K562 (cell line): ENCODE results near the gene FGG. TPM values are rescaled to one million over a fixed set of nuclear protein-coding genes. Genes with fewer than 3 reads are reported as not detected.

Source experiments
- ATAC-seq: fragments of 200-7000 bp; cut with Tn5 transposase; 3 replicates; pipeline ENCODE4 v1.9.1; 2020; ENCODE audit warnings: moderate library complexity
- BruUV-seq: library from RNA; stranded (reverse); fragments of 400-500 nt; replicated peaks from 2 replicates; lab custom pipeline; 2021; lab: Mats Ljungman, UMichigan
- CTCF ChIA-PET: fragments of 300-600 bp; formaldehyde crosslinking; extraction: SDS; loops from one replicate; lab custom pipeline; 2021; ENCODE audit warnings: low intra/inter-chr PET ratio; lab: Yijun Ruan, JAX
- POLR2A ChIA-PET: fragments of 300-600, 350-650 bp; sonication (Branson Sonifier 250); formaldehyde crosslinking; extraction: SDS; loops from one replicate; lab custom pipeline; 2021; ENCODE audit warnings: antibody characterized with exemption, inconsistent platforms; lab: Yijun Ruan, JAX
- DNase-seq, 4 experiments: peaks; one replicate each; pipeline versions ENCODE4 v3.0.0 to v3.0.0-alpha.2; 2011 to 2018; ENCODE audit warnings: low spot score in 3 of 4, mixed read lengths in 3 of 4; ENCODE audit errors: extremely low read depth in 1 of 4
- FAIRE-seq: peaks from 2 replicates; lab custom pipeline; 2011; peaks lifted over from hg19 to GRCh38; lab: Jason Lieb, UNC
- H2AFZ ChIP-seq: 2 replicates; pipeline ENCODE4 v1.6.0; 2011; ENCODE audit warnings: low read depth, low read length, control low read depth, inconsistent platforms
- H3K27ac ChIP-seq: fragments of 200-600 bp; 3 replicates; pipeline ENCODE4 v1.8.0; 2011; ENCODE audit warnings: low read depth, mild to moderate bottlenecking, control low read depth, inconsistent platforms, low read length, moderate library complexity, mixed read lengths; ENCODE audit errors: extremely low read depth
- H3K27me3 ChIP-seq, 2 experiments: fragments of 300-600 bp in 1 of 2; 2 replicates in 1 of 2; 3 replicates in 1 of 2; pipeline versions ENCODE4 v1.6.0 to v1.8.0; 2011; ENCODE audit warnings: inconsistent platforms in 2 of 2, low read length in 2 of 2, mild to moderate bottlenecking in 1 of 2, mixed read lengths in 1 of 2, moderate library complexity in 1 of 2; ENCODE audit not compliant: control insufficient read depth in 2 of 2, insufficient read depth in 2 of 2
- H3K36me3 ChIP-seq: fragments of 300-600 bp; 3 replicates; pipeline ENCODE4 v1.8.0; 2011; ENCODE audit warnings: mild to moderate bottlenecking, low read length, inconsistent platforms; ENCODE audit not compliant: control insufficient read depth, insufficient read depth
- H3K4me1 ChIP-seq, 2 experiments: fragments of 200-600 bp in 1 of 2; replicated peaks in 1 of 2; 2 replicates in 1 of 2; 3 replicates in 1 of 2; pipeline versions ENCODE4 v1.5.1 to v1.8.0; 2011; ENCODE audit warnings: inconsistent platforms in 2 of 2, low read length in 2 of 2, mild to moderate bottlenecking in 1 of 2, mixed read lengths in 1 of 2, moderate library complexity in 1 of 2; ENCODE audit not compliant: control insufficient read depth in 2 of 2, insufficient read depth in 2 of 2
- H3K4me2 ChIP-seq: 2 replicates; pipeline ENCODE4 v1.6.1; 2011; ENCODE audit warnings: low read length, control low read depth, inconsistent platforms, mixed read lengths; ENCODE audit not compliant: insufficient read depth
- H3K4me3 ChIP-seq: fragments of 200-600 bp; sonication (generic), shearing (Covaris generic); 2 replicates; pipeline ENCODE4 v1.5.1; 2016; ENCODE audit warnings: control low read depth, inconsistent platforms
- H3K79me2 ChIP-seq: fragments of 200-600 bp; 3 replicates; pipeline ENCODE4 v1.8.0; 2011; ENCODE audit warnings: low read length, inconsistent platforms; ENCODE audit not compliant: control insufficient read depth, insufficient read depth
- H3K9ac ChIP-seq, 2 experiments: 2 replicates each; pipeline versions ENCODE4 v1.6.0 to v1.6.1; 2011; ENCODE audit warnings: low read depth in 2 of 2, low read length in 2 of 2, control low read depth in 1 of 2, inconsistent platforms in 1 of 2, mild to moderate bottlenecking in 1 of 2, mixed read lengths in 1 of 2; ENCODE audit not compliant: insufficient read depth in 1 of 2
- H3K9me1 ChIP-seq: one replicate; pipeline ENCODE4 v1.6.0; 2011; ENCODE audit warnings: inconsistent platforms, mild to moderate bottlenecking, low read length, moderate library complexity; ENCODE audit not compliant: control insufficient read depth, insufficient read depth
- H3K9me3 ChIP-seq: replicated peaks from 2 replicates; pipeline ENCODE4 v1.5.1; 2011; ENCODE audit warnings: low read depth, low read length, inconsistent platforms; ENCODE audit not compliant: control insufficient read depth, insufficient read depth
- H4K20me1 ChIP-seq: replicated peaks from 2 replicates; pipeline ENCODE4 v1.6.1; 2011; ENCODE audit warnings: low read length, inconsistent platforms, mixed read lengths; ENCODE audit not compliant: control insufficient read depth, insufficient read depth
- BCLAF1 ChIP-seq, 2 experiments: fragments of 450-650 bp in 1 of 2; IDR thresholded peaks; 2 replicates each; pipeline ENCODE4 v1.6.1; 2011 to 2017; ENCODE audit warnings: low read depth in 2 of 2, antibody characterized with exemption in 1 of 2, borderline replicate concordance in 1 of 2, low read length in 1 of 2, mild to moderate bottlenecking in 1 of 2, mixed read lengths in 1 of 2; ENCODE audit not compliant: control insufficient read depth in 1 of 2
- BRF2 ChIP-seq: IDR thresholded peaks from 3 replicates; pipeline ENCODE4 v1.6.1; 2011; ENCODE audit warnings: borderline replicate concordance, mild to moderate bottlenecking; ENCODE audit not compliant: insufficient read length, insufficient read depth
- CAMTA2 ChIP-seq: fragments of 250-450 bp; sonication (Bioruptor Pico); conservative IDR thresholded peaks from 2 replicates; pipeline ENCODE4 v1.5.1; 2022
- CCAR2 ChIP-seq: fragments of 200-400 bp; formaldehyde crosslinking; IDR thresholded peaks from 2 replicates; pipeline ENCODE4 v1.6.1; 2017; ENCODE audit warnings: mild to moderate bottlenecking, low read depth, low read length
- E2F8 ChIP-seq: fragments of 450-650 bp; IDR thresholded peaks from 2 replicates; pipeline ENCODE4 v1.7.1; 2018; ENCODE audit warnings: mild to moderate bottlenecking, low read depth; ENCODE audit not compliant: partially characterized antibody
- ETS2 ChIP-seq: IDR thresholded peaks from 2 replicates; pipeline ENCODE4 v1.6.1; 2016; ENCODE audit warnings: borderline replicate concordance, missing genetic modification characterization, mild to moderate bottlenecking, moderate library complexity, missing compliant biosample characterization; ENCODE audit not compliant: poor library complexity, severe bottlenecking
- ETV5 ChIP-seq: sonication (generic); formaldehyde crosslinking; IDR thresholded peaks from 2 replicates; pipeline ENCODE4 v1.4.0; 2020; ENCODE audit warnings: low read depth, mild to moderate bottlenecking, missing genetic modification reagents
- SAFB2 ChIP-seq: fragments of 200-400 bp; formaldehyde crosslinking; IDR thresholded peaks from 2 replicates; pipeline ENCODE4 v1.6.1; 2018; ENCODE audit warnings: borderline replicate concordance, low read length, low read depth, moderate library complexity; ENCODE audit not compliant: severe bottlenecking
- SRSF1 ChIP-seq: fragments of 200-400 bp; formaldehyde crosslinking; IDR thresholded peaks from 2 replicates; pipeline ENCODE4 v1.6.1; 2017; ENCODE audit warnings: mild to moderate bottlenecking, low read depth, low read length, moderate library complexity
- TCF15 ChIP-seq: fragments of 250-450 bp; sonication (Bioruptor Pico); IDR thresholded peaks from 2 replicates; pipeline ENCODE4 v1.8.0; 2022; ENCODE audit warnings: moderate library complexity, mild to moderate bottlenecking, inconsistent platforms
- ZNF274 ChIP-seq: IDR thresholded peaks from 2 replicates; pipeline ENCODE4 v1.6.1; 2011; ENCODE audit warnings: low read depth, mild to moderate bottlenecking, low read length, moderate library complexity, borderline replicate concordance
- ZNF277 ChIP-seq: fragments of 250-450 bp; sonication (Bioruptor Pico); IDR thresholded peaks from 2 replicates; pipeline ENCODE4 v1.8.0; 2022; ENCODE audit warnings: inconsistent platforms, mild to moderate bottlenecking, moderate library complexity, borderline replicate concordance
- ZNF76 ChIP-seq: fragments of 250-450 bp; sonication (Bioruptor Pico); IDR thresholded peaks from 2 replicates; pipeline ENCODE4 v1.4.0; 2020; ENCODE audit warnings: mild to moderate bottlenecking, moderate library complexity, borderline replicate concordance
- in situ Hi-C: fragments of 300-500 bp; cut with MboI; formaldehyde crosslinking; loops from 4 replicates; pipeline ENCODE4 v1.15.0; 2018; ENCODE audit warnings: inconsistent platforms, mixed read lengths
- intact Hi-C: fragments of 100-400 bp; cut with micrococcal nuclease; formaldehyde crosslinking; loops from 2 replicates; pipeline ENCODE4 v1.14.2; 2022
- polyA plus RNA-seq, 8 experiments: library from polyadenylated mRNA; depleted of rRNA in 4 of 8; stranded (reverse) in 5 of 8; unstranded in 3 of 8; fragments of >200 nt; fragmentation: Nextera tagmentation in 2 of 8; fragmentation: Illumina TruSeq in 1 of 8; extraction: Ambion mirVana in 2 of 8; extraction: Trizol in 1 of 8; gene quantifications; 2 replicates each; pipeline versions ENCODE4 v1.2.1 to v1.2.3, GENCODE V29; 2011 to 2014; ENCODE audit warnings: inconsistent platforms in 1 of 8, missing spikeins in 1 of 8
- total RNA-seq, 7 experiments: library from RNA; depleted of rRNA in 6 of 7; stranded (reverse); fragments of >200 nt in 6 of 7; fragmentation: Illumina TruSeq in 2 of 7; extraction: Trizol in 2 of 7; gene quantifications; 2 replicates each; pipeline versions ENCODE4 v1.2.1 to v1.2.3, GENCODE V29; 2011 to 2021; ENCODE audit warnings: low replicate concordance in 1 of 7

Gene FGG
- total and polyA plus RNA-seq, 9 of the 15 experiments (the other 6 are each of a cell fraction or from before 2014, with no cell fraction given): 0.08 to 2.2 (median 0.33) TPM; not detected in 2

GRCh38 chr4:154579927-154580326, 32.5 kb downstream of the FGG start:
- no peaks in the 10 kb centered on the region for H3K9me3 ChIP-seq
- no TSS peak for BruUV-seq
- in situ Hi-C loops: no loop called here
- no peak overlapping the region for H3K9ac ChIP-seq
- no peak overlapping the region for H2AFZ ChIP-seq
- no peaks in the 10 kb centered on the region; a peak in 1 of 5 replicates for H3K4me1 ChIP-seq
- no peaks in the 10 kb centered on the region for H4K20me1 ChIP-seq
- TF ChIP-seq BCLAF1 (IDR thresholded peaks at IDR 0.05; ENCODE audit: borderline replicate concordance in 1 of 2, control insufficient read depth in 1 of 2, low read depth in 2 of 2, low read length in 1 of 2) (no peak), SRSF1 (no peak), ZNF76 (no peak), ETS2 (tag) (no peak), E2F8 (no peak), ZNF277 (CRISPR knock-in tag) (no peak), ZNF274 (no peak), CCAR2 (no peak), CAMTA2 (no peak), TCF15 (CRISPR knock-in tag) (no peak), BRF2 (no peak), SAFB2 (no peak), ETV5 (no peak)
- TF ChIP-seq, all 486 proteins: peak for 0
- no peaks in the 10 kb centered on the region for H3K36me3 ChIP-seq
- FAIRE-seq (no peak), ATAC-seq (no peak), DNase-seq (no peak)
- no peak overlapping the region for H3K4me2 ChIP-seq
- intact Hi-C loops: no loop called here
- H3K27me3 ChIP-seq: no peaks in the 10 kb centered on the region
- CTCF ChIA-PET: no interaction called here
- no peaks in the 10 kb centered on the region for H3K9me1 ChIP-seq
- POLR2A ChIA-PET: interaction anchor here (0.7 kb wide), 1 partner anchor 10 kb away, joined by 3 read pairs; no protein-coding TSS in a partner anchor
- H3K79me2 ChIP-seq: no peaks in the 10 kb centered on the region
- H3K4me3 ChIP-seq: no peak overlapping the region
- no peak overlapping the region for H3K27ac ChIP-seq
